Mesothelial cell of epicardium (in vitro differentiated cells): Measurements from ENCODE around the gene SMNDC1. TPM values are rescaled to one million over a fixed set of nuclear protein-coding genes. Genes with fewer than 3 reads are reported as not detected.
"Not testable (repeated sequence)": the region's sequence is repeated elsewhere in the genome, so short reads cannot be mapped to it uniquely, and the experiment has no call there.

Source experiments
- DNase-seq, 2 experiments: peaks; one replicate each; pipeline ENCODE4 v3.0.0; 2021; ENCODE audit warnings: low spot score in 2 of 2; ENCODE audit not compliant: unreplicated experiment in 2 of 2
- H3K27ac Mint-ChIP-seq: 2 replicates; pipeline ENCODE4 v1.8.0; 2021; ENCODE audit warnings: mixed read lengths
- H3K27me3 Mint-ChIP-seq: 2 replicates; pipeline ENCODE4 v1.8.0; 2021; ENCODE audit warnings: low read depth, mixed read lengths
- H3K36me3 Mint-ChIP-seq: 2 replicates; pipeline ENCODE4 v1.8.0; 2021; ENCODE audit warnings: mixed read lengths
- H3K4me1 Mint-ChIP-seq: 2 replicates; pipeline ENCODE4 v1.8.0; 2021; ENCODE audit warnings: mixed read lengths
- H3K4me3 Mint-ChIP-seq: 2 replicates; pipeline ENCODE4 v1.8.0; 2021; ENCODE audit warnings: mild to moderate bottlenecking, moderate library complexity, mixed read lengths
- H3K9me3 Mint-ChIP-seq: 2 replicates; pipeline ENCODE4 v1.8.0; 2021; ENCODE audit warnings: mixed read lengths
- total RNA-seq: library from RNA; stranded (reverse); gene quantifications from 3 replicates; pipeline ENCODE4 v1.2.1, GENCODE V29; 2021
- TF ChIP-seq, protein P1 (sequence below): fragments of 200-600 bp; sonication (generic); IDR thresholded peaks from one replicate; pipeline ENCODE4 v1.5.0; 2021; ENCODE audit warnings: antibody characterized with exemption; ENCODE audit not compliant: unreplicated experiment

SMNDC1 gene
- total RNA-seq, 1 donor from 2014 or later = 38.5 TPM

DNA sequence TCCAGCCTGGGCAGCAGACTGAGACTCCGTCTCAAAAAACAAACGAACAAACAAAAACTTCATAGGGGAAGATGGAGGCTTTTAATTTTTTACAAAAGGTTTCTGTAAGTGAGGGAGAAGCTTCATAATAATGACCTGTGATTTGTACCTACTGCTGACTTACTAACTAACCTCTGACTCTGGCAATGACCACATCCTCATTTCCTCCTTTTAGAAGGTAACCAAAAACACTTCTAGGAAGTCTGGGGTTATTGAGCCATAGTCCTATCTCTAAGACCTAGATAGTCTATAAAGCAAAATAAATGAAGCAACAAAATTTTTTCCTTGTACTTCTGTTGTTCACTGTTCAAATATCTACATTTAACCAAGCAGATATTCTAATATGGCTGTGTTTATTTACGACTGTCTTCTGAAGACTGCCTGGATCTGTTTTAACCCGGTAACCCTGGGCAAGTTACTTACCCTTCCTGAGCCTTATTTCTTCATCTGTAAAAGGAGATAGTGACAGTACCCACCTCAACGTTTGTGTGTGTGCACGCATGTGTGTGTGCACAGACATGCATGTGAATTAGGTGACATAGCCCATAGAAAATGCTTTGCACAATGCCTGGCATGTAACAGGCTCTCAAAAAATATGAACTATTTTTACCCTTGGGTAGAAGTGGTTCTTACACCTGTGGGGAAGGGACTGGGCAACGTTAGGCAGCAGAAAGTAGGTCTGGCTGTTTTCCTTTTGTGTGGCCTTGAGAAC, 30.8 kb upstream of the SMNDC1 start:
- Mint-ChIP-seq H3K4me3 (no peak overlapping the region), H3K27ac (peak overlapping the region; percentile 84), H3K4me1 (peaks cover 25% of the 10 kb centered on the region), H3K9me3 (peaks cover 6% of the 10 kb centered on the region), H3K27me3 (no peaks in the 10 kb centered on the region), H3K36me3 (peaks cover 5% of the 10 kb centered on the region)
- TF ChIP-seq, protein P1, sequence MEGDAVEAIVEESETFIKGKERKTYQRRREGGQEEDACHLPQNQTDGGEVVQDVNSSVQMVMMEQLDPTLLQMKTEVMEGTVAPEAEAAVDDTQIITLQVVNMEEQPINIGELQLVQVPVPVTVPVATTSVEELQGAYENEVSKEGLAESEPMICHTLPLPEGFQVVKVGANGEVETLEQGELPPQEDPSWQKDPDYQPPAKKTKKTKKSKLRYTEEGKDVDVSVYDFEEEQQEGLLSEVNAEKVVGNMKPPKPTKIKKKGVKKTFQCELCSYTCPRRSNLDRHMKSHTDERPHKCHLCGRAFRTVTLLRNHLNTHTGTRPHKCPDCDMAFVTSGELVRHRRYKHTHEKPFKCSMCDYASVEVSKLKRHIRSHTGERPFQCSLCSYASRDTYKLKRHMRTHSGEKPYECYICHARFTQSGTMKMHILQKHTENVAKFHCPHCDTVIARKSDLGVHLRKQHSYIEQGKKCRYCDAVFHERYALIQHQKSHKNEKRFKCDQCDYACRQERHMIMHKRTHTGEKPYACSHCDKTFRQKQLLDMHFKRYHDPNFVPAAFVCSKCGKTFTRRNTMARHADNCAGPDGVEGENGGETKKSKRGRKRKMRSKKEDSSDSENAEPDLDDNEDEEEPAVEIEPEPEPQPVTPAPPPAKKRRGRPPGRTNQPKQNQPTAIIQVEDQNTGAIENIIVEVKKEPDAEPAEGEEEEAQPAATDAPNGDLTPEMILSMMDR = no peak
- DNase-seq = no peak

- TF ChIP-seq, protein P1 = no peak
- no peak overlapping the region for H3K4me3 Mint-ChIP-seq
- H3K27me3 Mint-ChIP-seq = no peaks in the 10 kb centered on the region
- no peak for DNase-seq
- H3K36me3 Mint-ChIP-seq = peaks cover 13% of the 10 kb centered on the region
- peaks cover 25% of the 10 kb centered on the region for H3K4me1 Mint-ChIP-seq
- H3K9me3 Mint-ChIP-seq = peaks cover 16% of the 10 kb centered on the region
- no peak overlapping the region for H3K27ac Mint-ChIP-seq
These were observed 29.4 kb upstream of the SMNDC1 start for GRCh38 chr10:110334061-110334656.

DNA sequence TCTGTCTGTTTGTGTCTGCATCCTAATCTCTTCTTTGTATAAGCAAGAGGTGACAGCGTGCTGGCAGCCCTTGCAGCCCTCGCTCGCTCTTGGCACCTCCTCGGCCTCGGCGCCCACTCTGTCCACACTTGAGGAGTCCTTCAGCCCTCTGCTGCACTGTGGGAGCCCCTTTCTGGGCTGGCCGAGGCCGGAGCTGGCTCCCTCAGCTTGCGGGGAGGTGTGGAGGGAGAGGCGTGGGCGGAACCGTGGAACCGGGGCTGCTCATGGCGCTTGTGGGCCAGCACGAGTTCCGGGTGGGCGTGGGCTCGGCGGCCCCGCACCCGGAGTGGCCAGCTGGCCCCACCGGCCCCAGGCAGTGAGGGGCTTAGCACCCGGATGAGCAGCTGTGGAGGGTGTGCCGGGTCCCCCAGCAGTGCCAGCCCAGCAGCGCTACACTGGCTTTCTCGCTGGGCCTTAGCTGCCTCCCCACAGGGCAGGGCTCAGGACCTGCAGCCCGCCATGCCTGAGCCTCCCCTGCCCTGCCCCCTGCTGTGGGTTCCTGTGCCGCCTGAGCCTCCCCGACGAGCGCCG, 26.6 kb upstream of the SMNDC1 start:
- not testable (repeated sequence) for H3K4me3 Mint-ChIP-seq, H3K27me3 Mint-ChIP-seq, H3K27ac Mint-ChIP-seq, H3K4me1 Mint-ChIP-seq, DNase-seq
- H3K36me3 Mint-ChIP-seq = peaks cover 15% of the 10 kb centered on the region
- H3K9me3 Mint-ChIP-seq = peaks cover 28% of the 10 kb centered on the region

DNA sequence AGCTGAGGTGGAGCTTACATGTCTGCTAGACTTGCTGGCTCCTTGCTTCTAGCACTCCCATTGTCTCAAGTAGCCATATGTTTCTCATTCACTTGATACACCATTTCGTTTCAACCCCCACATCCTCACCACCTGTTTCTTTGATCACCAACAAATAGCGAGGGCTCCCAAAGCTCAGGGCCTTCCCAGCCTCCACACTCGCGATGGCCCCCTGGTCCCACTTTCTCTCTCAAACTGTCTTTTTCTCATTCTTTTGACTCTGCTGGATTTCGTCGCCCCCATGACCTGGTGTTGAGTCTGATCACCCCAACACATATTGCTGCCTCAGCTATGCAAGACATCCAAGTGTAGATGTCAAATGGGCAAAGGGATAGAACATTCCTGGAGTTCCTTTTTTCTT, 26.0 kb upstream of the SMNDC1 start:
- Mint-ChIP-seq H3K27ac (no peak overlapping the region), H3K4me3 (no peak overlapping the region), H3K36me3 (peaks cover 15% of the 10 kb centered on the region), H3K4me1 (peaks cover 3% of the 10 kb centered on the region), H3K27me3 (peaks cover 11% of the 10 kb centered on the region), H3K9me3 (peaks cover 32% of the 10 kb centered on the region)
- TF ChIP-seq, protein P1 = no peak
- no peak for DNase-seq

GRCh38 chr10:110327262-110327914, 22.7 kb upstream of the SMNDC1 start:
- H3K36me3 Mint-ChIP-seq = peaks cover 15% of the 10 kb centered on the region

More at GRCh38 chr10:110327262-110327914, 22.7 kb upstream of the SMNDC1 start:
- H3K27me3 Mint-ChIP-seq = peaks cover 20% of the 10 kb centered on the region
- peaks cover 37% of the 10 kb centered on the region for H3K9me3 Mint-ChIP-seq
- H3K4me1 Mint-ChIP-seq = no peaks in the 10 kb centered on the region
- TF ChIP-seq, protein P1 = no peak
- no peak overlapping the region for H3K27ac Mint-ChIP-seq
- no peak overlapping the region for H3K4me3 Mint-ChIP-seq
- no peak for DNase-seq
